HL-60 (cell line): ENCODE data around the gene FGF21.

Source experiments
- POLR2AphosphoS5 ChIP-seq: IDR thresholded peaks from 2 replicates; pipeline ENCODE4 v1.6.1; 2012; ENCODE audit warnings: low read depth
- TF ChIP-seq, protein P1 (sequence below): IDR thresholded peaks from one replicate; pipeline ENCODE4 v1.5.1; 2011; ENCODE audit warnings: low read length, control low read depth, inconsistent platforms; ENCODE audit not compliant: insufficient read depth

DNA sequence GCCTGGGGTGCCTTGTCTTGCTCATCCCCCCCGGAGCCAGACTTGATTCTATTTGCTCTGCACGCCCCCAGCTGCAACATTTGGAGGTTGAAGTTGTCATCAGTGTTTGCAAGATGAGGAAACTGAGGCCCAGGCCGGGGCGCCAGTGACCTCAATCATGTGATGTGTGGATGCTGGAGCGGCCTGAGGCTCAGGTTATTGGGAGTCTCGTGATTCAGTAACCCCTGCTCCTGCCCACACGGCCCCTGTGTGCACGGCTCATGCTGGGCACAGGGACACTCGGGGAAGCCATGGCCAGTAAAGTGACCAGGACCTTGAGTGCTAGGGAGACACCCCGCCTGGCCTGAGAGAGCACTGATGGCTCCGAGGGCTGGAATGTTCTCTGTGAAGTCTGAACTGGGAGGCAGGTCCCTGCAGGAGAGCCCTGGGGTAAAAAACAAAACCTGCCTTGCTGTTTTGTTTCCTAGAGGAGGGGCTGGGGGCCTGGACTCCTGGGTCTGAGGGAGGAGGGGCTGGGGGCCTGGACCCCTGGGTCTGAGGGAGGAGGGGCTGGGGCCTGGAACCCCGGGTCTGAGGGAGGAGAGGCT is 1.9 kb downstream of the FGF21 start:
- TF ChIP-seq, protein P1, sequence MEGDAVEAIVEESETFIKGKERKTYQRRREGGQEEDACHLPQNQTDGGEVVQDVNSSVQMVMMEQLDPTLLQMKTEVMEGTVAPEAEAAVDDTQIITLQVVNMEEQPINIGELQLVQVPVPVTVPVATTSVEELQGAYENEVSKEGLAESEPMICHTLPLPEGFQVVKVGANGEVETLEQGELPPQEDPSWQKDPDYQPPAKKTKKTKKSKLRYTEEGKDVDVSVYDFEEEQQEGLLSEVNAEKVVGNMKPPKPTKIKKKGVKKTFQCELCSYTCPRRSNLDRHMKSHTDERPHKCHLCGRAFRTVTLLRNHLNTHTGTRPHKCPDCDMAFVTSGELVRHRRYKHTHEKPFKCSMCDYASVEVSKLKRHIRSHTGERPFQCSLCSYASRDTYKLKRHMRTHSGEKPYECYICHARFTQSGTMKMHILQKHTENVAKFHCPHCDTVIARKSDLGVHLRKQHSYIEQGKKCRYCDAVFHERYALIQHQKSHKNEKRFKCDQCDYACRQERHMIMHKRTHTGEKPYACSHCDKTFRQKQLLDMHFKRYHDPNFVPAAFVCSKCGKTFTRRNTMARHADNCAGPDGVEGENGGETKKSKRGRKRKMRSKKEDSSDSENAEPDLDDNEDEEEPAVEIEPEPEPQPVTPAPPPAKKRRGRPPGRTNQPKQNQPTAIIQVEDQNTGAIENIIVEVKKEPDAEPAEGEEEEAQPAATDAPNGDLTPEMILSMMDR: no peak
- no peak for TF ChIP-seq POLR2AphosphoS5
